ENCODE data around the gene AURKB. TPM values are rescaled to one million over a fixed set of nuclear protein-coding genes. Genes with fewer than 3 reads are reported as not detected.
A peak's percentile ranks its signal among the peaks of the same experiment; 100 is the strongest.

Gene AURKB
- total and polyA plus RNA-seq, 2 of the 13 experiments (the other 11 are each of a cell fraction or from before 2014, with no cell fraction given): 29.5 to 75.3 TPM

- TF ChIP-seq FIP1L1 (IDR thresholded peaks at IDR 0.05; ENCODE audit: borderline replicate concordance, insufficient read depth, low read depth, low read length) (no peak), E2F1 (CRISPR knock-in tag; IDR thresholded peaks at IDR 0.05) (no peak), ZFAT (CRISPR knock-in tag; conservative IDR thresholded peaks at IDR 0.05) (no peak), ZNF263 (CRISPR knock-in tag; IDR thresholded peaks at IDR 0.05) (peak; percentile 70), ZIK1 (CRISPR knock-in tag; IDR thresholded peaks at IDR 0.05; ENCODE audit: borderline replicate concordance, low read depth) (0 out of 2 replicates have a peak, but pooled peaks have one; percentile 62), ZMYM4 (CRISPR knock-in tag; IDR thresholded peaks at IDR 0.05) (no peak), RELA (CRISPR knock-in tag; IDR thresholded peaks at IDR 0.05) (no peak), KLF11 (CRISPR knock-in tag; IDR thresholded peaks at IDR 0.05) (no peak), HHEX (CRISPR knock-in tag; IDR thresholded peaks at IDR 0.05) (no peak), KDM5A (IDR thresholded peaks at IDR 0.05; ENCODE audit: borderline replicate concordance, low read length) (peak; percentile 32; the same call in 1 of the 2 replicates), ZFP82 (CRISPR knock-in tag; IDR thresholded peaks at IDR 0.05; ENCODE audit: borderline replicate concordance) (no peak), NFYC (CRISPR knock-in tag; IDR thresholded peaks at IDR 0.05) (no peak), NCOR1 (IDR thresholded peaks at IDR 0.05; ENCODE audit: borderline replicate concordance, low read length) (no peak), AGO2 (optimal IDR thresholded peaks at IDR 0.05; ENCODE audit: low read depth, low read length) (peak; percentile 51), TP53 (CRISPR knock-in tag; conservative IDR thresholded peaks at IDR 0.05) (no peak), AKNA (CRISPR knock-in tag; IDR thresholded peaks at IDR 0.05; ENCODE audit: borderline replicate concordance) (no peak), JARID2 (CRISPR knock-in tag; IDR thresholded peaks at IDR 0.05; ENCODE audit: insufficient replicate concordance) (no peak), HNRNPLL (IDR thresholded peaks at IDR 0.05; ENCODE audit: low read depth, low read length, poor library complexity, severe bottlenecking) (no peak), CEBPG (CRISPR knock-in tag; IDR thresholded peaks at IDR 0.05) (no peak), ZNF205 (CRISPR knock-in tag; IDR thresholded peaks at IDR 0.05) (no peak), ZNF383 (CRISPR knock-in tag; IDR thresholded peaks at IDR 0.05; ENCODE audit: borderline replicate concordance) (no peak)
- TF ChIP-seq, protein P1, sequence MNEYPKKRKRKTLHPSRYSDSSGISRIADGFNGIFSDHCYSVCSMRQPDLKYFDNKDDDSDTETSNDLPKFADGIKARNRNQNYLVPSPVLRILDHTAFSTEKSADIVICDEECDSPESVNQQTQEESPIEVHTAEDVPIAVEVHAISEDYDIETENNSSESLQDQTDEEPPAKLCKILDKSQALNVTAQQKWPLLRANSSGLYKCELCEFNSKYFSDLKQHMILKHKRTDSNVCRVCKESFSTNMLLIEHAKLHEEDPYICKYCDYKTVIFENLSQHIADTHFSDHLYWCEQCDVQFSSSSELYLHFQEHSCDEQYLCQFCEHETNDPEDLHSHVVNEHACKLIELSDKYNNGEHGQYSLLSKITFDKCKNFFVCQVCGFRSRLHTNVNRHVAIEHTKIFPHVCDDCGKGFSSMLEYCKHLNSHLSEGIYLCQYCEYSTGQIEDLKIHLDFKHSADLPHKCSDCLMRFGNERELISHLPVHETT (CRISPR knock-in tag; conservative IDR thresholded peaks at IDR 0.05): no peak
Measured at GRCh38 chr17:8162233-8162996, 48.0 kb downstream of the AURKB start, which contains the start of gene VAMP2 (continued).

Data from HepG2 (cell line).